Stimulated activated CD8-positive, alpha-beta memory T cell treated with anti-CD3 and anti-CD28 coated beads, Interleukin-12 subunit alpha, Interleukin-12 subunit beta, amount 100 ng/mL, for 24 hours (primary cell): ENCODE measurements around the gene RAMP2.

Experiments used
- DNase-seq: peaks from one replicate; pipeline ENCODE4 v3.0.0-alpha.2; 2020; ENCODE audit errors: extremely low read depth

Gene RAMP2

GRCh38 chr17:42795061-42795460, 34.0 kb downstream of the RAMP2 start:
- DNase-seq: no peak

GRCh38 chr17:42795465-42795864, 34.4 kb downstream of the RAMP2 start:
- no peak for DNase-seq

DNA sequence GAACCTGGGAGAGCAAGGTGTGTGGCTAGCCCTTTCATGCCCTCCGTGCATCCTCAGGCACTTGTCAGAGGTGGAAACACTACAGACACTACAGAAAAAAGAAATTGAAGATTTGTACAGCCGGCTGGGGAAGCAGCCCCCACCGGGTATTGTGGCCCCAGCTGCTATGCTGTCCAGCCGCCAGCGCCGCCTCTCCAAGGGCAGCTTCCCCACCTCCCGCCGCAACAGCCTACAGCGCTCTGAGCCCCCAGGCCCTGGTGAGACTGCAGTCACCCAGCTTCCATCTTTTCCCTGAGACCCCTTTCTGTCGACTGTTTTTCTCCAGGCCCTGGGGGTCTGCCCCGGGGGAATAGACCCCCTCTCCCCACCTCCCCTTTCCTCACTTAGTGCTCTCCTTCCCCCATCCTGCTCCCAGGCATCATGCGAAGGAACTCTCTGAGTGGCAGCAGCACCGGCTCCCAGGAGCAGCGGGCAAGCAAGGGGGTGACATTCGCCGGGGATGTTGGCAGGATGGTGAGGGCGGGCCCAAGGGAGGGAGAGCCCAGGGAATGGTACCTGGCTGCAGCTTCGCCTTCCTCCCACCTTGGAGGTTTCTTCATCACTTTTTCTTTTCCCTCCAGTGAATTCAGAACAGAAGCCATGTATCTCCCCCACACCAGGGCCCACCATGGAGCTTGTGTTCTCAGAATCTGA, 35.2 kb downstream of the RAMP2 start:
- DNase-seq: no peak

- no peak for DNase-seq
These were observed 36.3 kb downstream of the RAMP2 start for GRCh38 chr17:42797067-42798007.

- DNase-seq: no peak
These were observed 37.0 kb downstream of the RAMP2 start for GRCh38 chr17:42798011-42798382.

DNA sequence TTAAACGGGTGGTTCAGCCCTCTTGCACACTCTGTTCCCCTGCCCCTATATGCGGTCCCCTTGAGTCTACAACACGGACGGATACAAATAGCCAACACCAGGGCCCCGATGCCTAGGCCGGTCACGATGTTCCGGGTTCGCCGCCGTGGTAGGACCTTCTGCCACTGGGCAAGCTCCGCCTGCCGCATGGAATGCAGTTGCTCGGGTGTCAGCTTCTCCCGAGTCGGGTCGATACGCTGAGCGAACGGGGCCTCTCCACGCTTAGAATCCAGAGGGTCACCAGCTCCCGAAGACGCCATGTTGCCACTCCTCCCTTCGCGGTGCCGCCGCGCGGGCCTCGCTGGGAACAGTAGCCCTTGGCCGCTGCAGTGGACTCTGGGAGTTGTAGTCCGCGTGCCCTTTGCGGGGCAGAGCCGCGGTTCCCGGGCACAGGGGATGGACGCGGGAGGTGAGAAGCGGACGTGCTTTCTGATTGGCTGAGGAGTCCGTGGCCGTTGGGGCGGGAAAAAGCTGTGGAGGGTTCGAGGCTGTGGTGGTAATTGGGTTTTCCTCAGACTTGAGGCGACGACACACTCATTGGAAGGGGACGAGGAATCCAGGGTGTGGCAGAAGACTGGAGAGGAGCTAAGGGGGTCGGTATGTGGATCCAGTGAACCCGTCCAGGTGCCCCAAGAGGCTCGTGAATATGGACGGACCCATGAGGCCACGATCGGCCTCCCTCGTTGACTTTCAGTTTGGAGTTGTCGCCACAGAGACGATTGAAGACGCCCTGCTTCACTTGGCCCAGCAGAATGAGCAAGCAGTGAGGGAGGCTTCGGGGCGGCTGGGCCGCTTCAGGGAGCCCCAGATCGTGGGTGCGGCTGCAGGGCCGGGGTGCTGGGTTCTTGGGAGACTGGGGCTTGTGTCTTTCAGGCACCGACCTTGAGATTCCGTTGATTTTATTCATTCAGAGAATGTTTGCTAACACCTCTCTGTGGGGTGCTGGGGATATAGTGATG, 37.7 kb downstream of the RAMP2 start, which contains the start of the genes CNTD1 and COA3:
TSS of gene CNTD1 (plus strand) at position 479 of the 998 bp plus-strand sequence. CDS start at position 686, 207 bp downstream.
TSS of gene COA3 (minus strand) at position 322 of the 998 bp plus-strand sequence. CDS start at position 299, 23 bp downstream.
- DNase-seq: peak; percentile 58

- no peak for DNase-seq
These were observed 42.3 kb downstream of the RAMP2 start for GRCh38 chr17:42803074-42803883.

DNA sequence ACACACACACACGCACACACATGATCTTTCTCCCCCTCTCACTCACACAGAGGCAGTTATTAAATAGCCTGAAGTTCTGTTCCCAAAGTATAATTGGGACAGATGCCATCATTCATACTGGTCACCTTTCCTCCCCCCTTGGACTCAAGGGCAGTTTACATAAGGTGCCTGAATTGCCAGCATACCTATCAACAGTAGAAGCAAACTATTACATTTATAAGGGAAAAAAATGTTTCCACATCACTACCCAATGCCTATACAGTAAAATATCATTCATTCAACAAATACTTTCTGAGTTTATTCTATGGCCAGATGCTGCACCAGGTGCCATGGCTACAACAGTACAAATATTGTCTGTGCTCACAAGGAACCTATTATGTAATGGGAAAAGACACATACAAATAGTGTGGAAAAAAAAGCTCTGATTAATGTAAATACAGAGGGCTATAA, 43.9 kb downstream of the RAMP2 start:
- no peak for DNase-seq

GRCh38 chr17:42806249-42806648, 45.2 kb downstream of the RAMP2 start:
- no peak for DNase-seq

DNA sequence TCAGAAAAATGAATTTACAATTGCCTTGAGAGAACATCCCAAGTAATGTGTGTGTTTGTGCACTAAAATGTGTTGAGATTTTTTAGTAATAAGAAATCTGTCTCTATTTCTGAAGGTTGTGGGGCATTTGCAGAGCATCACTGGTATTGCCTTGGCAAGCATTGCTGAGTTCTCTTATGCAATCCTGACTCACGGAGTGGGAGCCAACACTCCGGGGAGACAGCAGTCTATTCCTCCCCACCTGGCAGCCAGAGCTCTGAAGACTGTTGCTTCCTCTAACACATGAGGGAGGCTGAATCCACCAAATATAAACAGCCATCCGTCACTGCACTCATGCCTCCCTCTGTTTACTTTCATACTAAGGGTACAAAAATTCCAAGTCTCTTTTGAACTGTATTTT, 48.2 kb downstream of the RAMP2 start:
- no peak for DNase-seq
